GM18507 (cell line): Measurements from ENCODE around the gene GTF3A.
A peak's percentile ranks its signal among the peaks of the same experiment; 100 is the strongest.
"Not testable (repeated sequence)": the region's sequence is repeated elsewhere in the genome, so short reads cannot be mapped to it uniquely, and the experiment has no call there.

Experiments used
- DNase-seq: peaks from one replicate; pipeline ENCODE4 v3.0.0; 2011; ENCODE audit warnings: low read depth; ENCODE audit not compliant: insufficient read length; ENCODE audit errors: extremely low spot score
- FAIRE-seq: peaks from 2 replicates; lab custom pipeline; 2011; peaks lifted over from hg19 to GRCh38; lab: Jason Lieb, UNC

GTF3A gene

GRCh38 chr13:27424246-27425157 is at the start of gene GTF3A:
Gene GTF3A, plus strand, starts transcription at chr13:27424619.
- FAIRE-seq (peak; percentile 90), DNase-seq (peak; percentile 95)

GRCh38 chr13:27374650-27375049 is 49.8 kb upstream of the GTF3A start:
- DNase-seq (peak; percentile 44), FAIRE-seq (peak; percentile 82)

- FAIRE-seq (peak; percentile 31), DNase-seq (peak; percentile 29)
Measured at GRCh38 chr13:27375686-27376326, 48.6 kb upstream of the GTF3A start.

GRCh38 chr13:27379126-27379525 is 45.3 kb upstream of the GTF3A start:
- FAIRE-seq (no peak), DNase-seq (no peak)

GRCh38 chr13:27379694-27380641 is 44.5 kb upstream of the GTF3A start:
- peak; percentile 55 for FAIRE-seq
- DNase-seq: no peak

- DNase-seq (no peak), FAIRE-seq (no peak)
Measured at GRCh38 chr13:27381601-27382000, 42.8 kb upstream of the GTF3A start.

- FAIRE-seq (no peak), DNase-seq (no peak)
Measured at GRCh38 chr13:27383104-27383921, 41.1 kb upstream of the GTF3A start.

- no peak for FAIRE-seq
- no peak for DNase-seq
Measured at GRCh38 chr13:27384285-27384684, 40.1 kb upstream of the GTF3A start.

- FAIRE-seq (no peak), DNase-seq (no peak)
Measured at GRCh38 chr13:27388241-27388640, 36.2 kb upstream of the GTF3A start.

GRCh38 chr13:27389891-27390290 is 34.5 kb upstream of the GTF3A start:
- no peak for DNase-seq
- FAIRE-seq: no peak

- FAIRE-seq: no peak
- no peak for DNase-seq
Measured at GRCh38 chr13:27391471-27391870, 32.9 kb upstream of the GTF3A start.

GRCh38 chr13:27393101-27393500 is 31.3 kb upstream of the GTF3A start:
- no peak for DNase-seq
- FAIRE-seq: no peak

GRCh38 chr13:27395007-27395510 is 29.4 kb upstream of the GTF3A start:
- DNase-seq: no peak
- FAIRE-seq: no peak

GRCh38 chr13:27396252-27396846 is 28.1 kb upstream of the GTF3A start:
- no peak for FAIRE-seq
- no peak for DNase-seq

GRCh38 chr13:27398360-27398759 is 26.1 kb upstream of the GTF3A start:
- FAIRE-seq (no peak), DNase-seq (no peak)

GRCh38 chr13:27400405-27400804 is 24.0 kb upstream of the GTF3A start:
- not testable (repeated sequence) for FAIRE-seq, DNase-seq

GRCh38 chr13:27401210-27401609 is 23.2 kb upstream of the GTF3A start:
- FAIRE-seq: no peak
- no peak for DNase-seq

GRCh38 chr13:27403203-27403678 is 21.2 kb upstream of the GTF3A start:
- FAIRE-seq (no peak), DNase-seq (no peak)
